ENCODE data around the gene GAS6. TPM values are rescaled to one million over a fixed set of nuclear protein-coding genes. Genes with fewer than 3 reads are reported as not detected.

The GAS6 gene
- total RNA-seq, 4 donors from 2014 or later = 152 to 284 (median 169) TPM

DNA sequence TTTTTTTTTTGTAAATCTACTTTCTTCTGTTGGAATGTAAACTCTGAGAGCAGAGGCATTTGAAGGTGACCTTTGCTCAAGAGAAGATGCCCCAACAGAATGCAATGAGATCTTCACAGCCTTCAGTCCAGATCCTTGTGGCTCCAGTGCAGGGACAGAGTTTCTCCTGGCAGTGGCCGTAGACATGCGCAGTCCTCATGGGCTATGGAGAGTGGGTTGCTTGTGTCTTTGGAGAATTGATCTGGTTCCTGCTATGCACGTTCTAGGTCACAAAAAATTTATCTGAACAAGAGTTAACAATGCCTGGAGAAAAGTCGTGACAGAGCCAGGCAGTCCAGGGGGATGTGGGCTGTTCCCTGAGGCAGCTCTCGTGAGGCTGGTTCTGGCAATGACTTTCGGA is 74.7 kb downstream of the GAS6 start:
- 80 to 89% methylated on average over 3 to 6 of the region's 6 CpGs for WGBS, 2 donors (ENCODE audit: low coverage in 1 of 2)

GRCh38 chr13:113788413-113789135 is 75.3 kb downstream of the GAS6 start:
- DNase-seq = no peak
- no peak overlapping the region for H3K27ac ChIP-seq
- H3K36me3 ChIP-seq = no peaks in the 10 kb centered on the region
- peaks cover 4% of the 10 kb centered on the region for H3K27me3 ChIP-seq
- TF ChIP-seq POLR2AphosphoS5 (IDR thresholded peaks at IDR 0.05) = no peak
- no peak for TF ChIP-seq POLR2A (IDR thresholded peaks at IDR 0.05)
- TF ChIP-seq CTCF (IDR thresholded peaks at IDR 0.05) = no peak
- no peak for TF ChIP-seq EP300 (IDR thresholded peaks at IDR 0.05; ENCODE audit: low read depth)
- no peak overlapping the region for H3K4me3 ChIP-seq
- in situ Hi-C loops (cut with MboI; ENCODE audit: low pct_ligation_motif_present in 1 of 4, low pct_unique_long_range_greater_than_20kb in 1 of 4, low sequenced_read_pairs in 3 of 4) = no loop called here
- WGBS, 2 donors (ENCODE audit: low coverage in 1 of 2) = 60 to 85% methylated on average over 3 to 30 of the region's 31 CpGs
- intact Hi-C loops (cut with DNase I; ENCODE audit: low total_unique reads) = loop anchor here (2.0 kb wide), 1 partner anchor 72 kb away; no protein-coding TSS in a partner anchor
- no peaks in the 10 kb centered on the region for H3K9me3 ChIP-seq
- H3K4me1 ChIP-seq = peaks cover 0 to 6% (median 0%) of the 10 kb centered on the region in 4 donors

More for the DNA sequence above, 74.7 kb downstream of the GAS6 start:
- Histone ChIP-seq H3K27ac (no peak overlapping the region), H3K4me1 (peaks cover 0 to 6% (median 0%) of the 10 kb centered on the region in 4 donors), H3K36me3 (no peaks in the 10 kb centered on the region), H3K27me3 (peaks cover 4% of the 10 kb centered on the region), H3K9me3 (no peaks in the 10 kb centered on the region), H3K4me3 (no peak overlapping the region)
- no peak for TF ChIP-seq EP300 (IDR thresholded peaks at IDR 0.05; ENCODE audit: low read depth)
- TF ChIP-seq POLR2A (IDR thresholded peaks at IDR 0.05) = no peak
- TF ChIP-seq CTCF (IDR thresholded peaks at IDR 0.05) = no peak
- no peak for TF ChIP-seq POLR2AphosphoS5 (IDR thresholded peaks at IDR 0.05)
- intact Hi-C loops (cut with DNase I; ENCODE audit: low total_unique reads) (loop anchor here (2.0 kb wide), 1 partner anchor 72 kb away; no protein-coding TSS in a partner anchor), in situ Hi-C loops (cut with MboI; ENCODE audit: low pct_ligation_motif_present in 1 of 4, low pct_unique_long_range_greater_than_20kb in 1 of 4, low sequenced_read_pairs in 3 of 4) (no loop called here)
- DNase-seq = no peak

DNA sequence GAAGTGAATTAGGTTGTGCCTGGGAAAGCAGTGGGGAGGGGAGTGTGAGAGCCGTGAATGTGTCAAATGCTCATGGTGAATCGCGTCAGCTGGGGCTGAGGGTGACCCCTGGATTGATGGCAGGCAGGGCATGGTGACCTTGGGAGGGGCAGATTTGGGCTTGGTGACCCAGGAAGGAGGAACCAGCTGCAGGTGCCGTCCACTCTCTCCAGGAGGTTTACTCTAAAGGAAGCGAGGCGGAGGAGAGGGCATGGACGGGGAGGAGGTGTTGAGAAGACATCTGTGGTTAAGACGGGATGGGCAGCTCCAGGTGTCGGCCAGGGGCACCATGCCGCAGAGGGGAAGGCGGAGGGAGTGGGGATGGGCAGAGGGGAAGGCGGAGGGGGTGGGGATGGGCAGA is 76.2 kb downstream of the GAS6 start:
- Histone ChIP-seq H3K27ac (no peak overlapping the region), H3K4me3 (no peak overlapping the region), H3K4me1 (peaks cover 0 to 6% (median 0%) of the 10 kb centered on the region in 4 donors), H3K27me3 (peaks cover 4% of the 10 kb centered on the region), H3K36me3 (no peaks in the 10 kb centered on the region), H3K9me3 (no peaks in the 10 kb centered on the region)
- TF ChIP-seq POLR2AphosphoS5 (IDR thresholded peaks at IDR 0.05) (no peak), POLR2A (IDR thresholded peaks at IDR 0.05) (no peak), EP300 (IDR thresholded peaks at IDR 0.05; ENCODE audit: low read depth) (no peak), CTCF (IDR thresholded peaks at IDR 0.05) (no peak)
- no peak for DNase-seq
- in situ Hi-C loops (cut with MboI; ENCODE audit: low pct_ligation_motif_present in 1 of 4, low pct_unique_long_range_greater_than_20kb in 1 of 4, low sequenced_read_pairs in 3 of 4) = no loop called here
- WGBS, 2 donors (ENCODE audit: low coverage in 1 of 2) = 70 to 73% methylated on average over 4 to 11 of the region's 12 CpGs
- intact Hi-C loops (cut with DNase I; ENCODE audit: low total_unique reads) = loop anchor here (2.0 kb wide), 1 partner anchor 73 kb away; no protein-coding TSS in a partner anchor

DNA sequence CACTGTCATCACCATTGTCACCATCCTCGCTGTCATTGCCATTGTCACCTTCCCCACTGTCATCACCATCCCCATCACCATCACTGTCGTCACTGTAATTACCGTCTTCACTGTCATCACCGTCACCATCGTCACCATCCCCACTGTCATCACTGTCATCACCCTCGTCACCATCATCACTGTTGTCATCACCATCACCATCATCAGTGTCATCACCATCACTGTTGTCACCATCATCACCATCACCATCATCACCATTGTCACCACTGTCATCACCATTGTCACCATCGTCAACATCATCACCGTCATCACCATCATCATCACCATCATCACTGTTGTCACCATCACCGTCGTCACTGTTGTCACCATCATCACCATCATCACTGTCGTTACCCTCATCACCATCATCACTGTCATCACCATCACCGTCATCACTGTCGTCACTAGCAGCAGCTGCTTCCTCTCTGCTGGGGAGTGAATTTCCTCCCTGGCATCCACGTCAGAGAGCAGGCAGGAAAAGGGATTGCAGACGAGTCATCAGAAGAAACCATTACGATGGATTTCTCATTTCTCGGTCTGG is 77.5 kb downstream of the GAS6 start:
- TF ChIP-seq EP300 (IDR thresholded peaks at IDR 0.05; ENCODE audit: low read depth) (no peak), POLR2A (IDR thresholded peaks at IDR 0.05) (no peak)
- in situ Hi-C loops (cut with MboI; ENCODE audit: low pct_ligation_motif_present in 1 of 4, low pct_unique_long_range_greater_than_20kb in 1 of 4, low sequenced_read_pairs in 3 of 4) = no loop called here

More for the DNA sequence above, 77.5 kb downstream of the GAS6 start:
- intact Hi-C loops (cut with DNase I; ENCODE audit: low total_unique reads) = no loop called here
- no peaks in the 10 kb centered on the region for H3K36me3 ChIP-seq
- H3K4me3 ChIP-seq = no peak overlapping the region
- H3K27me3 ChIP-seq = peaks cover 4% of the 10 kb centered on the region
- H3K9me3 ChIP-seq = no peaks in the 10 kb centered on the region
- no peak overlapping the region for H3K27ac ChIP-seq
- H3K4me1 ChIP-seq = peaks cover 0 to 6% (median 0%) of the 10 kb centered on the region in 4 donors
- DNase-seq = no peak
- WGBS, 2 donors (ENCODE audit: low coverage in 1 of 2) = 82 to 94% methylated on average over 5 to 17 of the region's 17 CpGs

Measured in transverse colon (tissue), 4 donors.